H1 (cell line): ENCODE results near the gene ZNF516. TPM values are rescaled to one million over a fixed set of nuclear protein-coding genes. Genes with fewer than 3 reads are reported as not detected.

Experiments
- CTCF ChIA-PET: fragments of 300-600 bp; sonication (Branson Sonifier 250); formaldehyde crosslinking; loops from one replicate; lab custom pipeline; 2021; ENCODE audit not compliant: partially characterized antibody; lab: Charles Lee
- POLR2A ChIA-PET: fragments of 300-600 bp; sonication (Branson Sonifier 250); formaldehyde crosslinking; loops from one replicate; lab custom pipeline; 2021; ENCODE audit warnings: inconsistent platforms; ENCODE audit not compliant: partially characterized antibody; lab: Charles Lee
- DNase-seq, 2 experiments: peaks; one replicate each; pipeline versions ENCODE4 v3.0.0 to v3.0.0-alpha.2; 2010 to 2022; ENCODE audit warnings: low spot score in 2 of 2, low read depth in 1 of 2, mixed read lengths in 1 of 2
- FAIRE-seq: peaks from 2 replicates; lab custom pipeline; 2011; peaks lifted over from hg19 to GRCh38; lab: Jason Lieb, UNC
- H2AFZ ChIP-seq: 2 replicates; pipeline ENCODE4 v1.8.1; 2012; ENCODE audit warnings: low read length, inconsistent platforms
- H2AK5ac ChIP-seq: 2 replicates; pipeline ENCODE4 v1.6.1; 2013; ENCODE audit warnings: low read depth, low read length
- H2BK120ac ChIP-seq: replicated peaks from 2 replicates; pipeline ENCODE3; 2013; ENCODE audit warnings: low read depth, low read length, inconsistent platforms
- H2BK12ac ChIP-seq: 2 replicates; pipeline ENCODE4 v1.6.1; 2013; ENCODE audit warnings: low read depth, low read length
- H2BK15ac ChIP-seq: 2 replicates; pipeline ENCODE4 v1.6.1; 2013; ENCODE audit warnings: low read length
- H2BK20ac ChIP-seq: 2 replicates; pipeline ENCODE4 v1.6.1; 2013; ENCODE audit warnings: low read length
- H2BK5ac ChIP-seq: 2 replicates; pipeline ENCODE4 v1.6.1; 2013; ENCODE audit warnings: low read depth, low read length
- H3K14ac ChIP-seq: 2 replicates; pipeline ENCODE4 v1.6.1; 2013; ENCODE audit warnings: inconsistent platforms; ENCODE audit not compliant: insufficient read length
- H3K18ac ChIP-seq: 2 replicates; pipeline ENCODE4 v1.6.1; 2013; ENCODE audit warnings: low read length; ENCODE audit errors: extremely low read depth
- H3K23ac ChIP-seq: 2 replicates; pipeline ENCODE4 v1.6.1; 2013; ENCODE audit warnings: inconsistent platforms; ENCODE audit not compliant: insufficient read length
- H3K23me2 ChIP-seq: 2 replicates; pipeline ENCODE4 v1.6.1; 2013; ENCODE audit warnings: low read depth, low read length
- H3K27ac ChIP-seq: 2 replicates; pipeline ENCODE4 v1.6.1; 2011; ENCODE audit warnings: low read depth, low read length, inconsistent platforms
- H3K27me3 ChIP-seq, 4 experiments: replicated peaks in 1 of 4; 1 replicate in 1 of 4; 2 replicates in 3 of 4; pipeline versions ENCODE4 v1.6.1 to v1.8.1; 2011 to 2013; ENCODE audit warnings: low read length in 3 of 4, mild to moderate bottlenecking in 3 of 4, inconsistent platforms in 2 of 4, mixed read lengths in 2 of 4, moderate library complexity in 1 of 4; ENCODE audit not compliant: control insufficient read depth in 3 of 4, insufficient read depth in 3 of 4; ENCODE audit errors: extremely low read depth in 1 of 4
- H3K36me3 ChIP-seq, 4 experiments: 2 replicates each; pipeline versions ENCODE4 v1.6.1 to v1.8.1; 2011 to 2013; ENCODE audit warnings: mild to moderate bottlenecking in 4 of 4, low read length in 3 of 4, moderate library complexity in 2 of 4, control low read depth in 1 of 4, inconsistent platforms in 1 of 4; ENCODE audit not compliant: insufficient read depth in 4 of 4, control insufficient read depth in 2 of 4
- H3K4ac ChIP-seq: replicated peaks from 2 replicates; pipeline ENCODE3; 2013; ENCODE audit warnings: low read length, low read depth, mixed read lengths, inconsistent platforms; ENCODE audit not compliant: insufficient read length
- H3K4me1 ChIP-seq, 4 experiments: replicated peaks in 1 of 4; 1 replicate in 1 of 4; 2 replicates in 3 of 4; pipeline versions ENCODE4 v1.6.1 to v1.8.1; 2011 to 2013; ENCODE audit warnings: low read length in 3 of 4, inconsistent platforms in 2 of 4, mixed read lengths in 1 of 4; ENCODE audit not compliant: insufficient read depth in 4 of 4, control insufficient read depth in 3 of 4
- H3K4me2 ChIP-seq, 2 experiments: 2 replicates each; pipeline versions ENCODE4 v1.6.1 to v1.8.1; 2011 to 2013; ENCODE audit warnings: low read depth in 2 of 2, low read length in 2 of 2, control low read depth in 1 of 2, inconsistent platforms in 1 of 2, mild to moderate bottlenecking in 1 of 2; ENCODE audit not compliant: insufficient read depth in 1 of 2
- H3K4me3 ChIP-seq, 4 experiments: fragments of 200-600, 300-600 bp in 1 of 4; sonication (generic), shearing (Covaris generic), sonication (Bioruptor Twin) in 1 of 4; 2 replicates each; pipeline versions ENCODE4 v1.5.1 to v1.8.1; 2011 to 2016; ENCODE audit warnings: low read length in 4 of 4, low read depth in 3 of 4, control low read depth in 2 of 4, inconsistent platforms in 2 of 4, mild to moderate bottlenecking in 2 of 4, mixed read lengths in 1 of 4, moderate library complexity in 1 of 4; ENCODE audit not compliant: insufficient read depth in 2 of 4; ENCODE audit errors: extremely low read depth in 1 of 4
- H3K56ac ChIP-seq: replicated peaks from 2 replicates; pipeline ENCODE3; 2013; ENCODE audit warnings: low read depth, mild to moderate bottlenecking, mixed read lengths, low read length, inconsistent platforms; ENCODE audit not compliant: insufficient read length
- H3K79me1 ChIP-seq: 2 replicates; pipeline ENCODE4 v1.6.1; 2013; ENCODE audit warnings: low read depth, low read length, control low read depth
- H3K79me2 ChIP-seq, 2 experiments: 2 replicates each; pipeline versions ENCODE4 v1.6.1 to v1.8.1; 2012 to 2013; ENCODE audit warnings: low read length in 2 of 2, mild to moderate bottlenecking in 2 of 2, inconsistent platforms in 1 of 2; ENCODE audit not compliant: insufficient read depth in 2 of 2, control insufficient read depth in 1 of 2
- H3K9ac ChIP-seq, 4 experiments: replicated peaks in 1 of 4; 1 replicate in 1 of 4; 2 replicates in 3 of 4; pipeline versions ENCODE4 v1.6.1 to v1.8.1; 2011 to 2013; ENCODE audit warnings: low read depth in 3 of 4, low read length in 3 of 4, control low read depth in 2 of 4, mild to moderate bottlenecking in 2 of 4, moderate library complexity in 2 of 4, inconsistent platforms in 1 of 4; ENCODE audit errors: extremely low read depth in 1 of 4
- H3K9me3 ChIP-seq, 2 experiments: 2 replicates each; pipeline versions ENCODE4 v1.6.1 to v1.8.1; 2012 to 2013; ENCODE audit warnings: mild to moderate bottlenecking in 2 of 2, moderate library complexity in 2 of 2, control low read depth in 1 of 2, inconsistent platforms in 1 of 2, low read depth in 1 of 2, low read length in 1 of 2, mixed read lengths in 1 of 2; ENCODE audit not compliant: insufficient read depth in 2 of 2
- H4K20me1 ChIP-seq, 2 experiments: replicated peaks in 1 of 2; 2 replicates each; pipeline versions ENCODE3 to v1.8.1; 2011 to 2013; ENCODE audit warnings: inconsistent platforms in 2 of 2, low read length in 2 of 2, mild to moderate bottlenecking in 1 of 2; ENCODE audit not compliant: insufficient read depth in 2 of 2, control insufficient read depth in 1 of 2
- H4K5ac ChIP-seq: 2 replicates; pipeline ENCODE4 v1.6.1; 2013; ENCODE audit warnings: low read length, low read depth, mixed read lengths, inconsistent platforms; ENCODE audit not compliant: insufficient read length
- H4K8ac ChIP-seq: 2 replicates; pipeline ENCODE4 v1.8.0; 2013; ENCODE audit warnings: mild to moderate bottlenecking, moderate library complexity, low read length, inconsistent platforms; ENCODE audit not compliant: insufficient read depth; ENCODE audit errors: extremely low read depth
- H4K91ac ChIP-seq: replicated peaks from 2 replicates; pipeline ENCODE3; 2013; ENCODE audit warnings: low read length, mixed read lengths, inconsistent platforms; ENCODE audit not compliant: insufficient read length
- BACH1 ChIP-seq: IDR thresholded peaks from 2 replicates; pipeline ENCODE4 v1.6.1; 2012; ENCODE audit warnings: low read length, improper control_type of control experiment
- CBX5 ChIP-seq: fragments of 300-800, 300-1000 bp; sonication (generic); IDR thresholded peaks from 2 replicates; pipeline ENCODE4 v1.7.1; 2016; ENCODE audit warnings: antibody characterized with exemption, low read length, low read depth
- FOSL1 ChIP-seq: IDR thresholded peaks from 2 replicates; pipeline ENCODE4 v1.6.1; 2011; ENCODE audit warnings: mild to moderate bottlenecking, low read depth, low read length, moderate library complexity; ENCODE audit not compliant: insufficient read depth
- GABPA ChIP-seq: IDR thresholded peaks from 2 replicates; pipeline ENCODE4 v1.6.1; 2011; ENCODE audit warnings: mild to moderate bottlenecking, low read length, moderate library complexity, borderline replicate concordance; ENCODE audit not compliant: insufficient read depth
- KDM5A ChIP-seq: fragments of 200-600 bp; IDR thresholded peaks from 2 replicates; pipeline ENCODE4 v1.7.1; 2012; ENCODE audit warnings: mild to moderate bottlenecking, low read length, inconsistent platforms, mixed read lengths
- PHF8 ChIP-seq: fragments of 200-600 bp; sonication (generic); conservative IDR thresholded peaks from 2 replicates; pipeline ENCODE4 v1.7.1; 2012; ENCODE audit warnings: low read depth, mild to moderate bottlenecking, inconsistent platforms, low read length, moderate library complexity
- RNF2 ChIP-seq: fragments of 200-900, 300-1000 bp; sonication (generic); IDR thresholded peaks from 2 replicates; pipeline ENCODE4 v1.7.1; 2016; ENCODE audit warnings: borderline replicate concordance, low read depth, mild to moderate bottlenecking, antibody characterized with exemption, low read length; ENCODE audit not compliant: poor library complexity, severe bottlenecking; ENCODE audit errors: missing control alignments
- RXRA ChIP-seq: IDR thresholded peaks from 2 replicates; pipeline ENCODE4 v1.6.1; 2011; ENCODE audit warnings: low read depth, mild to moderate bottlenecking, low read length, moderate library complexity; ENCODE audit not compliant: insufficient read depth
- SAP30 ChIP-seq: fragments of 300-600 bp; sonication (generic); IDR thresholded peaks from 2 replicates; pipeline ENCODE4 v1.7.1; 2012; ENCODE audit warnings: low read length, moderate library complexity, mild to moderate bottlenecking, inconsistent platforms; ENCODE audit not compliant: insufficient read depth, insufficient replicate concordance
- SP2 ChIP-seq: IDR thresholded peaks from 2 replicates; pipeline ENCODE4 v1.6.1; 2012; ENCODE audit warnings: mild to moderate bottlenecking, low read length, inconsistent platforms
- TBP ChIP-seq: IDR thresholded peaks from 2 replicates; pipeline ENCODE4 v1.6.1; 2011; ENCODE audit warnings: low read depth, low read length, improper control_type of control experiment
- WGBS, 2 experiments: shearing (Covaris generic) in 1 of 2; methylation state at CpG; one replicate each; pipeline versions ENCODE4 v1.1.6 to v1.1.7; 2013 to 2015; ENCODE audit warnings: low lambda C conversion rate in 2 of 2, mixed read lengths in 2 of 2, inconsistent platforms in 1 of 2, low coverage in 1 of 2, missing lambda C conversion rate in 1 of 2; ENCODE audit not compliant: insufficient replicate concordance in 2 of 2, insufficient coverage in 1 of 2, insufficient read length in 1 of 2; ENCODE audit errors: extremely low coverage in 1 of 2, missing lambda C conversion rate in 1 of 2; 5-methylcytosine and 5-hydroxymethylcytosine counted together
- polyA plus RNA-seq, 7 experiments: library from polyadenylated mRNA; depleted of rRNA in 3 of 7; stranded (reverse) in 5 of 7; unstranded in 2 of 7; fragments of >200 nt in 5 of 7; fragments of 200-250 nt in 2 of 7; gene quantifications; 1 replicate in 5 of 7; 2 replicates in 1 of 7; 4 replicates in 1 of 7; pipeline versions ENCODE4 v1.2.1 to v1.2.3, GENCODE V29; 2011 to 2013; ENCODE audit warnings: missing spikeins in 2 of 7, mixed read lengths in 2 of 7
- total RNA-seq: library from RNA; stranded (reverse); fragmentation: NEBNext Ultra II Directional; extraction: Animal tissue kit (Norgen Biotek cat#: 25700); gene quantifications from 2 replicates; pipeline ENCODE4 v1.2.1, GENCODE V29; 2021
- TF ChIP-seq, protein P1 (sequence below): IDR thresholded peaks from 2 replicates; pipeline ENCODE4 v1.6.1; 2012; ENCODE audit warnings: low read length, inconsistent platforms

The ZNF516 gene
- total and polyA plus RNA-seq, 2 of the 8 experiments (the other 6 are each of a cell fraction or from before 2014, with no cell fraction given) = 7.3 to 17.0 TPM

GRCh38 chr18:76483780-76484179, 11.3 kb downstream of the ZNF516 start:
- Histone ChIP-seq H3K56ac (no peak overlapping the region), H3K27me3 (peaks cover 0 to under 1% (median 0%) of the 10 kb centered on the region in 4 experiments; a peak in 1 of 7 replicates), H2BK20ac (no peak overlapping the region), H3K18ac (no peak overlapping the region), H3K4me3 (no peak overlapping the region), H3K79me2 (peaks cover 0 to 60% of the 10 kb centered on the region in 2 experiments; a peak in 2 of 4 replicates), H3K9me3 (no peaks in the 10 kb centered on the region), H3K9ac (no peak overlapping the region), H3K4me1 (peaks cover 2 to 15% (median 8%) of the 10 kb centered on the region in 4 experiments; a peak in 5 of 7 replicates), H4K5ac (no peak overlapping the region), H3K23ac (no peak overlapping the region), H3K23me2 (no peaks in the 10 kb centered on the region), H3K36me3 (no peaks in the 10 kb centered on the region), H3K4me2 (no peak overlapping the region), H3K79me1 (peaks cover 9% of the 10 kb centered on the region), H3K27ac (no peak overlapping the region), H2BK5ac (no peak overlapping the region), H2AFZ (no peak overlapping the region), H4K91ac (no peak overlapping the region), H3K14ac (no peak overlapping the region), H2AK5ac (no peak overlapping the region), H4K8ac (no peak overlapping the region; the same call in 1 of the 2 replicates), H2BK12ac (no peak overlapping the region), H4K20me1 (peaks cover 7 to 21% of the 10 kb centered on the region in 2 experiments), H3K4ac (no peak overlapping the region), H2BK15ac (no peak overlapping the region), H2BK120ac (no peak overlapping the region)
- CTCF ChIA-PET = interaction anchor here (0.6 to 2.4 kb wide), 4 partner anchors 11 to 175 kb away, joined by 3 to 6 read pairs (median 4); no protein-coding TSS in a partner anchor
- DNase-seq (no peak), FAIRE-seq (no peak)
- POLR2A ChIA-PET = no interaction called here
- WGBS, 2 experiments = 93% methylated on average over 10 of the region's 10 CpGs; no CpG with 5 or more reads in 1 of the 2 experiments
- TF ChIP-seq RNF2 (no peak), RXRA (no peak), TBP (no peak), CBX5 (no peak), FOSL1 (no peak), SP2 (no peak), GABPA (no peak), SAP30 (no peak), PHF8 (no peak), KDM5A (no peak), BACH1 (no peak)
- TF ChIP-seq, protein P1, sequence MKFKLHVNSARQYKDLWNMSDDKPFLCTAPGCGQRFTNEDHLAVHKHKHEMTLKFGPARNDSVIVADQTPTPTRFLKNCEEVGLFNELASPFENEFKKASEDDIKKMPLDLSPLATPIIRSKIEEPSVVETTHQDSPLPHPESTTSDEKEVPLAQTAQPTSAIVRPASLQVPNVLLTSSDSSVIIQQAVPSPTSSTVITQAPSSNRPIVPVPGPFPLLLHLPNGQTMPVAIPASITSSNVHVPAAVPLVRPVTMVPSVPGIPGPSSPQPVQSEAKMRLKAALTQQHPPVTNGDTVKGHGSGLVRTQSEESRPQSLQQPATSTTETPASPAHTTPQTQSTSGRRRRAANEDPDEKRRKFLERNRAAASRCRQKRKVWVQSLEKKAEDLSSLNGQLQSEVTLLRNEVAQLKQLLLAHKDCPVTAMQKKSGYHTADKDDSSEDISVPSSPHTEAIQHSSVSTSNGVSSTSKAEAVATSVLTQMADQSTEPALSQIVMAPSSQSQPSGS = no peak
